HG02885 (cell line): ENCODE measurements around the gene TNFSF4.
"Not testable (repeated sequence)": the region's sequence is repeated elsewhere in the genome, so short reads cannot be mapped to it uniquely, and the experiment has no call there.

ENCODE experiments used
- ATAC-seq: cut with Tn5 transposase; IDR thresholded peaks from one replicate; pipeline ENCODE4 v1.9.1; 2021; ENCODE audit warnings: mild to moderate bottlenecking; ENCODE audit not compliant: unreplicated experiment, poor library complexity

TNFSF4 gene

GRCh38 chr1:173168941-173169340 is 38.2 kb downstream of the TNFSF4 start:
- ATAC-seq = no peak

GRCh38 chr1:173164686-173165085 is 42.4 kb downstream of the TNFSF4 start:
- ATAC-seq = no peak

DNA sequence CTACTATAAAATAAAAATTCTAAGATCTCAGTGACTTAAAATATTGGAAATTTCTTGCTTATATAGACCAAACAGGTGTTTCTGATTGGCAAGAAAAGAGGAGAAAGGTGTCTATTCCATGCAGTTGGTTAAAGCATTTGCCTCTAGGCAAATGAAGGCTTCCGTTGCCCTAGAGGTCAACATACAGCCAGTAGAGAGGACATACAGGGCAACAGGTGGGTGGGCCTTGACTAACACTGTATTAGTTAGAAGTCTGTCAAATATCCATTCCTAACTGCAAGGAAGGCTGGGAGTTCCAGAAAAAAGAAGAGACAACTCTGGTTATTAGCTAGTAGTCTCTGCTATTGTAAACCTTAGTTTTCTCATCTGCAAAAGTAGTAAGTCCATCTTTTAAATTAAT is 43.0 kb downstream of the TNFSF4 start:
- ATAC-seq = no peak

- no peak for ATAC-seq
These were observed 43.9 kb downstream of the TNFSF4 start for GRCh38 chr1:173163222-173163621.

GRCh38 chr1:173162601-173163000 is 44.5 kb downstream of the TNFSF4 start:
- no peak for ATAC-seq

DNA sequence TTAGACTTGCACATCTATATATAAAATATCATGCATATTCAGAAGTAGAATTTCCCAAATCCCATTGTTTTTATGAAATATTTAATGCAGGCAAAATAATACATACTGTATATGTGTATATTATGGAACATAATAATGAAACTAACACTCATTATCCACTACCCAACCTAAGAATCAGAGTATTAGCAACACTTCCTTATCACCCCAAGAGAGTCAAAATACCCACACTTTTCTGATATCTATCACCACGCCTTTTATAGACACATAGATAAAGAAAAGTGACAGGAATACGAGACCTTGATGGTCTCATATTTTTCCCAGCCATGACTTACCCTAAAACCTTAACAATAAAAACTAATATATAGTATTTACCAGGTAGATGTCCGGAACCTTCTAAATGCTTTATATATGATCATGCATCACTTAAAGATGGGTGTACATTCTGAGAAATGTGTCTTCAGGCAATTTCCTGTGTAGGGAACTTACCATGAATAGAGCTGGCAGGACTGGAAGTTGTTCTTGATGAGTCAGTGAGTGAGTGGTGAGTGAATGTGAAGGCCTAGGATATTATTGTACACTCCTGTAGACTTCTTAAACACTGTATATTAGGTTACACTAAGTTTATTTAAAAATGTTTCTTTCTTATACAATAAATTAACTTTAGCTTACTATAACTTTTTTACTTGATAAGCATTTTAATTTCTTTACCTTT is 45.5 kb downstream of the TNFSF4 start:
- ATAC-seq = no peak

DNA sequence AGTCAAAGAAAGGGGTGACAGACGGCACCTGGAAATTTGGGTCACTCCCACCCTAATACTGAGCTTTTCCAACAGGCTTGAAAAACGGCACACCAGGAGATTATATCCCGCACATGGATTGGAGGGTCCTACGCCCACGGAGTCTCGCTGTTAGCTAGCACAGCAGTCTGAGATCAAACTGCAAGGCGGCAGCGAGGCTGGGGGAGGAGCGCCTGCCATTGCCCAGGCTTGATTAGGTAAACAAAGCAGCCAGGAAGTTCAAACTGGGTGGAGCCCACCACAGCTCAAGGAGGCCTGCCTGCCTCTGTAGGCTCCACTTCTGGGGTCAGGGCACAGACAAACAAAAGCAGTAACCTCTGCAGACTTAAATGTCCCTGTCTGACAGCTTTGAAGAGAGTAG is 53.2 kb downstream of the TNFSF4 start:
- ATAC-seq = not testable (repeated sequence)

- no peak for ATAC-seq
These were observed 53.6 kb downstream of the TNFSF4 start for GRCh38 chr1:173153503-173153902.

- no peak for ATAC-seq
These were observed 54.5 kb downstream of the TNFSF4 start for GRCh38 chr1:173152598-173152997.

DNA sequence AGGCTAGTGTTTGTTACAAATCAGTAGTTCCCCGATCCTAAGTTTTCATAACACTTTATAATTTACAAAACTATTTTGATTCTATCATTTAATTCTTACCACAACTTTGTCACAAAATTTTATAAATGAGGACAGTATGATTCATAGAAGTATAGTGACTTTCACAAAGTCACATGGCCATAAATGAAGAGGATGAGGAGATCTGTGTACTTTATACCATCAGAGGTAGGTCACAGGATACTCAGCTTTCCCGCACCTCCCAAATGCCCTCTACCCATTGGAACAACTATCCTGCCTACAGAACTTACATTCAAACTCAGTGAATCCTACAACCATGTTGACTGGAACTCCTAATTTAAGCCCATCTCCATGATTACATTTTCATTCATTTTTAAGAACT is 56.3 kb downstream of the TNFSF4 start:
- ATAC-seq = no peak

- ATAC-seq = no peak
These were observed 57.2 kb downstream of the TNFSF4 start for GRCh38 chr1:173149887-173150286.

- ATAC-seq = no peak
These were observed 58.2 kb downstream of the TNFSF4 start for GRCh38 chr1:173148971-173149370.

DNA sequence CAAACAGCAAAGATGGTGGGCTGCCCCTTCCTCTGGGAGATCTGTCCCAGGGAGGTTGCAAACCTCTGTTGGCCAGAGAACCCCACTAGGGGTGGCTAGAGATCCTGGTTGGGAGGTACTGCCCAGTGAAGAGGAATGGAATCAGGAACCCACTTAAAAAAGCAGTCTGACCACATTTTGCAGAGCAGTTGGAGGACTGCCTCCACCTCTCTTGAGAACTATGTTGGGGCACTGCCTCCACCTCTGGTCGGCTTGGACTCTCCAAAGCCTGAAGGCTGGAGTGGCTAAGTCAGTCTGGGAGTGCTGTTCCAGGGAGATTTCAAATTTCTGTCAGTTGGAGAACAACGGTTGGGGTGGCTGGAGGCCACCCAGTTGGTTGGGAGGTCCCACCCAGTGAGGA is 58.6 kb downstream of the TNFSF4 start:
- ATAC-seq = no peak

DNA sequence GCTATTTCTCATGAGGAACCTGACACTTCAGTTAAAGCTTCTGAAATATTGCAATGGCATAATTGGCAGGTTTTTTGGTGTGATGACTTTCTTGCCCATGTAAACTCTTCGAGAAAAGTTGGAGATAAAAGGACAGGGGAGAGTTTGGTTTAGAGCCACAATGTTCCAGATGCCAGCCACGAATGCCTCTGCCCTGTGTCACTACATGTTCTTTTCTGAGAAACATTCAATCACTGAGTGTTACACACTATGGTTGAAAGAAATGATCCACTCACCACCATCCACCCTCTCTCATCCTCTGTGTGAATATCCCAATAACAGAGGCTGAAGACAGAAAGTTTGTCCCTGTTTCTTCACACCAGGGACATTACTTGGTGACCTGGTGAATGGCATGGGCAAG is 66.4 kb downstream of the TNFSF4 start:
- no peak for ATAC-seq

DNA sequence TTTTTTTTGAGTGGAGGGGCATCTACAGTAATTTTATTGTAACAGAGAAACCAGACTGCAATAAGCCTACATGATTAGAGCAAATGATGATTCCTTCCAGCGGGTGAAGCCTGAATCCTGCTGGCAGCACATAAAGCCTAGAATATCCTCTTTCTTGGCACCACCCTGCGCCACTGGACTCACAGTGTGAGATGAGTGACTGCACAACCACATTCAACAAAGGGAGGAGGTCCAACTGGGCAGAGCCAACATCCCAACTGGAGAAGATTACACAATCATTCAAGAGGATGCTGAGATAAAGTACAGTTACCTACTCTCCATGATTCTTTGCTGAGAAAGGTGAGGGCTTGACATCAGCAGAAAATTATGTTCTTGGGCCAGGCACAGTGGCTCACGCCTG is 67.4 kb downstream of the TNFSF4 start:
- ATAC-seq = no peak

DNA sequence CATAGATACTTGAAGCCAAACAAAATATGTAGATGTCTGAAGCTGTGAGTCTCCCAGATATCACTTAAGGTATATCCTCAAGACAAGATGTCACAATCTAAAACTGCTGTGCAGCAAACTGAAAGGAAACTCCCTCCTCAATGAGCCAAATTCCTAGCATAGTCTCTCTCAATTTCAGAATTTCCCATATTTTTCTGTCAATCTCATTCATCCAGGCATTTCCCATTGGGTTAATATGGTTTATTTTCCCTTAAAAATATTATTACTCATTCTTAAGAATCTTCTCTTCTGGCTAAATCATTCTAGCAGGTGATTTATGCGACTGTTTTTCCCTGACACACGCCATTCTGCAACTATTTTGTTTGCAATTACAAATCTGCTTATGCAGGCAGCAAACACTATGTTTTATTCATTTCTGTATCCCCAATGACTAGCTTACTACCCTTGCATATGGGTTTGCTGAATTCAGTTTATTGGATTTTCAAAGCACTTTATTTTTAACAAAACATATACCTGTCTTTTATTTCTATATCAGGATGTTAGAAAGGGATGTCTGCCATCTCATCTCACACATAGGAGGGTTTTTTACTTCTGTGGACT is 69.9 kb downstream of the TNFSF4 start:
- no peak for ATAC-seq

DNA sequence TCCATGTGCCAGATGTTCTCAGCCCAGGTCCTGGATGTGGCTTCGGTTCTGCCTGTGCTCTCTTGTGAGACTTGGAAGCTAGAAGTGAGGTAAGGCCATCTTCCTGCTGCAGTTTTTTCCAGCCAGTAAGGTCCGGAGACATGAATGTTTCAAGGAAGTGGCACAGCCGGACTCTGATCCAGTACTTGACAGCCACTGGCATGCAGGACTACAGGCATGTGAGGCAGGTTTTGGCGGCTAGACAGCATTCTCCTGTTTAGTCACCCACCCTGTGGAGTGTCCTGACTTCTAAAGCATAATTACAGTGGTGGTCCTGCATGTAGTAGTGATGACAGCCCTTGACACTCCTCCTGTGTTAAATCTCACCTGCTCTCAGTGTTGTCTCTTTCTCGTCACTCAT is 72.3 kb downstream of the TNFSF4 start:
- ATAC-seq = no peak

DNA sequence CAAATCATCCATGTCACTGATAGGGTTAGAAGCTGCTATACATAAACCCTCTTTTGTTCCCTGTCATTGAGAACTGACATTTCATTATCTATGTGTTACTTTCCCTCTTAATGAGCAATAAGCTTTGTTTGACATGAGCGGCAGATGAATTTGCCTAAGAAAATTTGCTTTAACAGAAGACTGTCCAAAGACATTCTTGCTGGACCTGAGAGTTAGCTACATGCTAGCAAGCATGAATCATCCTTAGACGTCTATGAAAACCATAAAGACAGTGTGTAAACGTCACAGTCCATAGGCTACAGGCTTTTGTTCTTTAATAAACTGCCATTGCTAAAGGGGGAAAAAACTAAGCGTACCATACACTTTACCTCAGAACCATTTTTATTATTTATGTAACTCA is 73.1 kb downstream of the TNFSF4 start:
- ATAC-seq = no peak
